Measurements from ENCODE around the gene HOXB2. TPM values are rescaled to one million over a fixed set of nuclear protein-coding genes. Genes with fewer than 3 reads are reported as not detected.
"Not testable (repeated sequence)": the region's sequence is repeated elsewhere in the genome, so short reads cannot be mapped to it uniquely, and the experiment has no call there.

HOXB2 gene
- total RNA-seq, 1 donor from 2014 or later, result 15.2 TPM

DNA sequence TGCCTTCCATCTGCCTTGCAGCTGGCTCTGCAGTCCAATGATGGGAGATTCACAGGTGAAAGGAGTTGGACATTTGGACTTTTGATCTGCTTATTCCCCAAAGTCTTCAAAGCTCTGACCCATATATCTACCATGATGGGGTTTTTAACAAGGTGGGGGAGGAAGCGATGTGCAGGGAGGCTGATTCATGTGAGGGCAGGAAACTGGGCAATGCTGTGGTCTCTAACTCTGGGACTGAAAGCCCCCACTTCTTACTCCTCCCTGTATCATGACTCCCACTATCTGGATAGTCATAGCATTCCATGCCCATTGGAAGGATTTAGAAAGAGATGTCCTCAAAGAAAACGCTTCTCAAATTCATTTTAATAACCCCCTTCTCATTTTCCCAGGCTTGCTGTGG is 30.4 kb downstream of the HOXB2 start:
- H3K4me3 ChIP-seq (ENCODE audit: low read depth, low read length), result no peak overlapping the region
- TF ChIP-seq, protein P1, sequence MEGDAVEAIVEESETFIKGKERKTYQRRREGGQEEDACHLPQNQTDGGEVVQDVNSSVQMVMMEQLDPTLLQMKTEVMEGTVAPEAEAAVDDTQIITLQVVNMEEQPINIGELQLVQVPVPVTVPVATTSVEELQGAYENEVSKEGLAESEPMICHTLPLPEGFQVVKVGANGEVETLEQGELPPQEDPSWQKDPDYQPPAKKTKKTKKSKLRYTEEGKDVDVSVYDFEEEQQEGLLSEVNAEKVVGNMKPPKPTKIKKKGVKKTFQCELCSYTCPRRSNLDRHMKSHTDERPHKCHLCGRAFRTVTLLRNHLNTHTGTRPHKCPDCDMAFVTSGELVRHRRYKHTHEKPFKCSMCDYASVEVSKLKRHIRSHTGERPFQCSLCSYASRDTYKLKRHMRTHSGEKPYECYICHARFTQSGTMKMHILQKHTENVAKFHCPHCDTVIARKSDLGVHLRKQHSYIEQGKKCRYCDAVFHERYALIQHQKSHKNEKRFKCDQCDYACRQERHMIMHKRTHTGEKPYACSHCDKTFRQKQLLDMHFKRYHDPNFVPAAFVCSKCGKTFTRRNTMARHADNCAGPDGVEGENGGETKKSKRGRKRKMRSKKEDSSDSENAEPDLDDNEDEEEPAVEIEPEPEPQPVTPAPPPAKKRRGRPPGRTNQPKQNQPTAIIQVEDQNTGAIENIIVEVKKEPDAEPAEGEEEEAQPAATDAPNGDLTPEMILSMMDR (IDR thresholded peaks at IDR 0.05; ENCODE audit: insufficient read depth, low read length, poor library complexity, severe bottlenecking), result no peak
- no peak for DNase-seq (ENCODE audit: low read depth)
- H3K27me3 ChIP-seq (ENCODE audit: control insufficient read depth, insufficient read depth, low read length), result no peaks in the 10 kb centered on the region
- H3K36me3 ChIP-seq (ENCODE audit: control insufficient read depth, insufficient read depth, low read length), result no peaks in the 10 kb centered on the region

DNA sequence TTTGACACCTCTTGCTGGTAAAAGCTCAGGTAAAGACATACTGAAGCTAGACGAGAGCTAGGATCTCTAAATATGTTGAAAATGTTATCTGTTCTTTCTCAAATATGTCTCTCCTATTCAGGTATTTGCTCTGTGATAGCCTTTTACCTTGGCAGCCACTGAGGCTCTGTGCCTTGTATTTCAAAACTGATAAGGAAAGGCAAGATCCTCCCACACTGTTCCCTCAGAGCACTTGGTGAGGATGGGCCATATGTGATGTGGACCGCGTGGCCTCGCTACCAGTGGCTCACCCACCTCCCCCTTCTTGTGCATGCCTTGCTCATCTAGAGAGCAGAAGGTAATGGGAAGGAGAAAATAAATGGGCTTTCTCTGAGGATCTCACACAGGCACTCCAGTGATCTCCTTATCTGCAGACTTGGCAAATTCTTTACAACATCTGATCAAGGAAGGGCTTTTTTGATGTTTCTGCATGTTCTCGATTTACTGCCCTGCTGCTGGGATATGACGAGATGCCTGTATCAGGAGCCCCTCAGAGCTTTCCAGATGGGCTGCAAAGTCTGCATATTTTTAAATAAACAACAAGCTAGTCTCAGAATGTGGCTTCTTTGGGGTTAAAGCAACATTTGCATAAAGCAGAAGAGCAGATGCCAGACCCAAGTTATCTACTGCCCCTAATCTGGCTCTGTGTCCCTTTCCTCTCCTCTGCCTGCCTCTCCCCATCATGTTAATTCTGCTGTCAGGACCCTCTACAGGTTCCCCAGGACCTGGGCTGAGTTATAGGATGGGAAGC is 31.0 kb downstream of the HOXB2 start:
- TF ChIP-seq, protein P1 (IDR thresholded peaks at IDR 0.05; ENCODE audit: insufficient read depth, low read length, poor library complexity, severe bottlenecking), result no peak
- H3K4me3 ChIP-seq (ENCODE audit: low read depth, low read length), result no peak overlapping the region
- H3K36me3 ChIP-seq (ENCODE audit: control insufficient read depth, insufficient read depth, low read length), result no peaks in the 10 kb centered on the region
- DNase-seq (ENCODE audit: low read depth), result no peak
- H3K27me3 ChIP-seq (ENCODE audit: control insufficient read depth, insufficient read depth, low read length), result no peaks in the 10 kb centered on the region

DNA sequence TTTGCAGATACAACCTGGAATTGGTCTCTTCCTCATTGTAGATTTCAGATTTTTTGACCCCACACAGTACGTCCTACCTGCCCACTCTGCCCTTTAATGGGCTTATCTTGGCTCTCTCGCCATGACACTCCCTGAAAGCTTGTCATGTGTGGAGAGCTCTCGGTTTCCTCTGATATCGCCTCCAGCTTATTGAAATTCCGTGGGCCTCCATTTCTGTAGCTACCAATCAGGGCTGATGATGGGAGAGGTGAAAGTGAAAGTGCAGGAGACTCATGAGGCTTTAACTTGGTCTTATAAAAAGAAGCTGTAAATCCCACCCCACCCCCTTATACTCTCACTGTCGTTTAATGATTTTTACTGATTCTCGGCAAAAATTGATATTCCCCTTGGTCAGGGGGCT is 31.8 kb downstream of the HOXB2 start:
- no peak for DNase-seq (ENCODE audit: low read depth)
- TF ChIP-seq, protein P1 (IDR thresholded peaks at IDR 0.05; ENCODE audit: insufficient read depth, low read length, poor library complexity, severe bottlenecking), result no peak
- Histone ChIP-seq H3K4me3 (ENCODE audit: low read depth, low read length) (no peak overlapping the region), H3K36me3 (ENCODE audit: control insufficient read depth, insufficient read depth, low read length) (no peaks in the 10 kb centered on the region), H3K27me3 (ENCODE audit: control insufficient read depth, insufficient read depth, low read length) (no peaks in the 10 kb centered on the region)

DNA sequence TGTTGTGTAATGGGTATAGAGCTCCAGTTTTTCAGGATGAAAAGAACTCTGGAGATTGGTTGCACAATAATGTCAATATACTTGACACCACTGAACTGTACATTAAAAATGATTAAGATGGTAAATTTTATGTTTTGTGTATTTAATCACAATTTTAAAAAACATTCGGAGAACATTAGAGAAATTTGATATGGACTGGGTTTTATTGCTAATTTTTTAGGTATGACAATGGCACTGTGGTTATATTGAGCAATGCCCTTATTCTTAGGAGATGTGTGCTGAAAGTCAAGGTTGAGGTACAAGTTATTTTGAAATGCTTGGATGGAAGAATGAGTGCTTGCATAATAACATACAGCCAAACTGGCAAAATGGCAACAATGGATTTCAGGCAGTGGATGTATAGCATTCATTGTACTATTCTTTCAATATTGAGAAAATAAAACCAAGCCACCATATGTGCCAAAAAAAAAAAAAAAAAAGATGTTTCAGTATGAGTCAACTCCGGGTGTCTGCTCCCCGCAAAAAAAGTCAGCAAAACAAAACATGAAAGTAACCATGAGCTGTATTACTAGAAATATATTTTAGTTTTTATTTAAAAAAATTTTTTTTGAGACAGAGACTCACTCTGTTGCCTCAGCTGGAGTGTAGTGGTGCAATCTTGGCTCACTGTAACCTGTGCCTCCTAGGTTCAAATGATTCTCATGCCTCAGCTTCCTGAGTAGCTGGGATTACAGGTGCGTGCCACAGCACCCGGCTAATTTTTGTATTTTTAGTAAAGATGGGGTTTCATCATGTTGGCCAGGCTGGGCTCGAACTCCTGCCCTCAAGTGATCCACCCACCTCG is 33.9 kb downstream of the HOXB2 start:
- no peak for DNase-seq (ENCODE audit: low read depth)
- Histone ChIP-seq H3K4me3 (ENCODE audit: low read depth, low read length) (no peak overlapping the region), H3K27me3 (ENCODE audit: control insufficient read depth, insufficient read depth, low read length) (no peaks in the 10 kb centered on the region), H3K36me3 (ENCODE audit: control insufficient read depth, insufficient read depth, low read length) (no peaks in the 10 kb centered on the region)
- TF ChIP-seq, protein P1 (IDR thresholded peaks at IDR 0.05; ENCODE audit: insufficient read depth, low read length, poor library complexity, severe bottlenecking), result no peak

DNA sequence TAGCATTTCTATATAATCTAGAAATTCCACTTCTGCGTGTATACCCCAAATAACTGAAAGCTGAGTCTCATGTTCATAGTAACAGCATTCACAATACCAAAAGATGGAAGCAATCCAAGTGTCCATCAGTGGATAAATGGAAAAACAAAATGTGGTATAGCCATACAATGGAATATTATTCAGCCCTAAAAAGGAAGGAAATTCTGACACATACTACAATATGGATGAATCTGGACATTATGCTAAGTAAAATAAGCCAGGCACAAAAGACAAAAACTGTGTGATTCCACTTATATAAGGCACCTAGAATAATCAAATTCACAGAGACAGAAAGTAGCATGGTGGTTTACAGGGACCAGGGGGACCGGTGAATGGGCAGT is 34.5 kb downstream of the HOXB2 start:
- Histone ChIP-seq H3K4me3 (ENCODE audit: low read depth, low read length) (no peak overlapping the region), H3K36me3 (ENCODE audit: control insufficient read depth, insufficient read depth, low read length) (no peaks in the 10 kb centered on the region), H3K27me3 (ENCODE audit: control insufficient read depth, insufficient read depth, low read length) (no peaks in the 10 kb centered on the region)
- TF ChIP-seq, protein P1 (IDR thresholded peaks at IDR 0.05; ENCODE audit: insufficient read depth, low read length, poor library complexity, severe bottlenecking), result no peak
- DNase-seq (ENCODE audit: low read depth), result no peak

DNA sequence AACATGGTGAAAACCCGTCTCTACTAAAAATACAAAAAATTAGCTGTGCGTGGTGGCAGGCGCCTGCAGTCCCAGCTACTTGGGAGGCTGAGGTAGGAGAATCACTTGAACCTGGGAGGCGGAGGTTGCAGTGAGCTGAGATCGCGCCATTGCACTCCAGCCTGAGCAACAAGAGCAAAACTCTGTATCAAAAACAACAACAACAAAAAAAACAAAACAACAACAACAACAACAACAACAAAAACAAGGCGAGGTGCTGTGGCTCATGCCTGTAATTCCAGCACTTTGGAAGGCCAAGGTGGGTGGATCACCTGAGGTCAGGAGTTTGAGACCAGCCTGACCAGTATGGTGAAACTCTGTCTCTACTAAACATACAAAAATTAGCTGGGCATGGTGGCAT is 35.2 kb downstream of the HOXB2 start:
- not testable (repeated sequence) for H3K27me3 ChIP-seq (ENCODE audit: control insufficient read depth, insufficient read depth, low read length); H3K4me3 ChIP-seq (ENCODE audit: low read depth, low read length); H3K36me3 ChIP-seq (ENCODE audit: control insufficient read depth, insufficient read depth, low read length); DNase-seq (ENCODE audit: low read depth)

Measured in kidney epithelial cell (primary cell).